ENCODE measurements around the gene CARS1. TPM values are rescaled to one million over a fixed set of nuclear protein-coding genes. Genes with fewer than 3 reads are reported as not detected.

Gene CARS1
- total RNA-seq, 1 donor from 2014 or later, result 26.0 TPM

DNA sequence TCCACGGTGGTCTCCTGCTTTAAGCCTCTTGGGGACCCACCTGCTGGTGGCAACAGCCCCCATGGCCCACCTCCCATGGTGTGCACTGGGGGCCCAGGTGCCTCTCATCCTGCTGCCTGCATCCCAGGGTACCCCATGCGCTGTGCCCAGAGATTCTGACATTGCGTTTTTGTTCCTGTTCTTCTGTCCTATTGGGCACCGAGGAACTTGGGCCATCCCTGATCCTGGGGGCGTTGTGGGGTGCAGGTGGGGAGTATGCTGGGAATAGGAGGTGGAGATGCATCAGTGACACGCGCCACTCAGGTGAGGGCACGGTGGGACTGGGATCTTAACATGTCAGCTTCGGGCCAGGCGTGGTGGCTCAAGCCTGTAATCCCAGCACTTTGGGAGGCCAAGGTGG lies 52.7 kb downstream of the CARS1 start:
- Histone ChIP-seq H3K4me3 (no peak overlapping the region), H3K27me3 (no peaks in the 10 kb centered on the region), H3K36me3 (peaks cover 0 to 55% of the 10 kb centered on the region in 2 donors), H3K27ac (no peak overlapping the region), H3K4me1 (peaks cover 28% of the 10 kb centered on the region), H3K9me3 (no peaks in the 10 kb centered on the region)
- TF ChIP-seq POLR2A (IDR thresholded peaks at IDR 0.05), result no peak
- TF ChIP-seq, protein P1, sequence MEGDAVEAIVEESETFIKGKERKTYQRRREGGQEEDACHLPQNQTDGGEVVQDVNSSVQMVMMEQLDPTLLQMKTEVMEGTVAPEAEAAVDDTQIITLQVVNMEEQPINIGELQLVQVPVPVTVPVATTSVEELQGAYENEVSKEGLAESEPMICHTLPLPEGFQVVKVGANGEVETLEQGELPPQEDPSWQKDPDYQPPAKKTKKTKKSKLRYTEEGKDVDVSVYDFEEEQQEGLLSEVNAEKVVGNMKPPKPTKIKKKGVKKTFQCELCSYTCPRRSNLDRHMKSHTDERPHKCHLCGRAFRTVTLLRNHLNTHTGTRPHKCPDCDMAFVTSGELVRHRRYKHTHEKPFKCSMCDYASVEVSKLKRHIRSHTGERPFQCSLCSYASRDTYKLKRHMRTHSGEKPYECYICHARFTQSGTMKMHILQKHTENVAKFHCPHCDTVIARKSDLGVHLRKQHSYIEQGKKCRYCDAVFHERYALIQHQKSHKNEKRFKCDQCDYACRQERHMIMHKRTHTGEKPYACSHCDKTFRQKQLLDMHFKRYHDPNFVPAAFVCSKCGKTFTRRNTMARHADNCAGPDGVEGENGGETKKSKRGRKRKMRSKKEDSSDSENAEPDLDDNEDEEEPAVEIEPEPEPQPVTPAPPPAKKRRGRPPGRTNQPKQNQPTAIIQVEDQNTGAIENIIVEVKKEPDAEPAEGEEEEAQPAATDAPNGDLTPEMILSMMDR (IDR thresholded peaks at IDR 0.05), result no peak
- TF ChIP-seq POLR2AphosphoS5 (IDR thresholded peaks at IDR 0.05; ENCODE audit: insufficient read depth in 1 of 2, low read depth in 1 of 2), result no peak
- intact Hi-C loops (cut with DNase I), result no loop called here
- DNase-seq (ENCODE audit: extremely low spot score in 2 of 2), result no peak

DNA sequence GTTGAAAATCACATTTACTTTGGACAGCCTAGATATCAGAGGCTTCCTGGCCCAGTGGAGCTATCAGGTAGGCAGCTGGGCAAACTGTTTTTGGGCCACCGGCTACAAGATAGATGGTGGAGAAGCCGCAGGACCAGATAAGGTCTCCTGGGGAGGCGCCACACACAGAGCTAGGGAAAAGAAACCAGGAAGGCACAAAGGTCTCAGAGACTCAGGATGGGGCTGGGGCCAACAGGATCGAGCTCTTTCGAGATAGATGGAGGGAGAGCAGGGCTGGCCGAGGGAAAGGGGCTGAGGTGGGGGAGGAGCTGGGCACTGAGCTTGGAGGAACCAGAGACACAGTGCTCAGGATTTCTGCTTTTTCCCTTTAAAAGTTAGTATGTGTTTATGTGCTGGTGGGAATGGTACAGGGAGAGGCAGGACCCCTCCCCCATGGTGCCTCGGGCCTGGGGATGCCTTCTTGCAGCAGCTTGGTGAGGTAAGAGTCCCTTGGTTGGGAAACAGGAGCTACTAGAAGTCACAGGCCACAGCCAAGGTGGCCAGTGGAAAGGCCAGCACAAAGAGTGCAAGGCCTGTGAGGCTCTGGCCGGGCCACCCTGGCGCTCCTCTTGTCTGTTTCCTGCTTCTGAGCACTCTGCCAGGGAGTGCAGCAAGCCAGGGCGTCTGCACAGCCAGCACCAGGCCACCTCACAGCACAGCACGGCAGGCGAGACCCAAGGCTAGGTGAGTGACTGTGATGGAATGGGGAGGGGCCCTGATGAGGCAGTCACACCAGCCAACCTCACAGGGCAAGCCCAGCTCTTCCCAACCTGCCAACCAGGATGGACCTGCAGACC lies 53.6 kb downstream of the CARS1 start:
- Histone ChIP-seq H3K4me1 (peaks cover 28% of the 10 kb centered on the region), H3K9me3 (no peaks in the 10 kb centered on the region), H3K27ac (no peak overlapping the region), H3K27me3 (no peaks in the 10 kb centered on the region), H3K4me3 (no peak overlapping the region), H3K36me3 (peaks cover 0 to 52% of the 10 kb centered on the region in 2 donors)
- no peak for DNase-seq (ENCODE audit: extremely low spot score in 2 of 2)
- TF ChIP-seq POLR2A (IDR thresholded peaks at IDR 0.05), result no peak
- TF ChIP-seq, protein P1 (IDR thresholded peaks at IDR 0.05), result no peak
- peak in 1 of 2 donors; percentile 31 for TF ChIP-seq POLR2AphosphoS5 (IDR thresholded peaks at IDR 0.05; ENCODE audit: insufficient read depth in 1 of 2, low read depth in 1 of 2)
- intact Hi-C loops (cut with DNase I), result no loop called here

DNA sequence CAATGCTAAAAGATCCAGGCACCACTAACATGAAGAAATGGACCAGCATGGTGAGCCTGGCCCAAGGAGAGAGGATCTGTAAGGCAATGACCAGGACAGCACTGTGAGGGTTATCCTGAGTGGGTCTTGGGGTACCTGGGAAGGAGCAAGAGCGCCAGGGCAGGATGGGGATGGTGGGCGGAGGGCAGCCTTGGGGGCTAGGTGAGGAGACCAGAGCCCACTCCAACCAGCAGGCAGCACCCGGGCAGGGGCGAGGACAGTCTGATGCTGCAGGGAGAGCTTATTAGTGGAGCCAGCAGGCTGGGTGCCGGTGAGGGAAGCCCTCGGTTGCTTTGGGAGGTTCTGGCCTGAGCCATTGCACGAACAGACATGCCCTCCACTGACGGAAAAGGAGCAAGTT lies 54.4 kb downstream of the CARS1 start:
- Histone ChIP-seq H3K36me3 (peaks cover 0 to 49% of the 10 kb centered on the region in 2 donors), H3K27ac (no peak overlapping the region), H3K9me3 (no peaks in the 10 kb centered on the region), H3K4me3 (no peak overlapping the region), H3K27me3 (no peaks in the 10 kb centered on the region), H3K4me1 (peaks cover 28% of the 10 kb centered on the region)
- intact Hi-C loops (cut with DNase I), result no loop called here
- DNase-seq (ENCODE audit: extremely low spot score in 2 of 2), result no peak
- no peak for TF ChIP-seq POLR2A (IDR thresholded peaks at IDR 0.05)
- TF ChIP-seq, protein P1 (IDR thresholded peaks at IDR 0.05), result no peak
- no peak for TF ChIP-seq POLR2AphosphoS5 (IDR thresholded peaks at IDR 0.05; ENCODE audit: insufficient read depth in 1 of 2, low read depth in 1 of 2)

DNA sequence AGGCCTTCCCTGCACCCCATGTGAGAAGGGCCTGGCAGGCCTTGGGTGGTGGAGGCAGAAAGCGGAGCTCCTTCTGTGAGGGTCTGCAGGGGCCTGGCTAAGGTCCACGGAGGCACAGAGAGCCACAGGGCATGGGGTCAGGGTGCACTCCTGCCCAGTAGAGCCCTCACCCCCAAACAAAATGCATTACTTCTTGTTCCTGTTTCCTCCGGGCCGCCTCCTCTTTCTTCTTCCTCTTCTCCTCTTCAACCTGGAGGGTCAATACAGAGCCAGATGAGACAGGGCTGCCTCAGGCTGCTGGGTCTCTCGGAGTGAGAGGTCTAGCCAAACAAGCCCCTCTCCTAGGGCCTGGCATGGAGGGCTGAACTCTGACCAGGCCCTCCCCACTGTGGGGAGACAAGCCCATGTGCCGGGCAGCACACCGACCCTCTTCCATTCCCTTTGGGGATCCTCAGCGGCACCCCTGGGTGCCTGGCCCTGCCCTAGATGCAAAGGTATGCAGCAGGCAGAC lies 54.8 kb downstream of the CARS1 start:
- TF ChIP-seq, protein P1 (IDR thresholded peaks at IDR 0.05), result no peak
- TF ChIP-seq POLR2AphosphoS5 (IDR thresholded peaks at IDR 0.05; ENCODE audit: insufficient read depth in 1 of 2, low read depth in 1 of 2) (no peak), POLR2A (IDR thresholded peaks at IDR 0.05) (no peak)
- H3K36me3 ChIP-seq, result peaks cover 0 to 49% of the 10 kb centered on the region in 2 donors
- H3K27ac ChIP-seq, result no peak overlapping the region
- no peaks in the 10 kb centered on the region for H3K9me3 ChIP-seq
- intact Hi-C loops (cut with DNase I), result no loop called here
- no peak overlapping the region for H3K4me3 ChIP-seq
- no peak for DNase-seq (ENCODE audit: extremely low spot score in 2 of 2)
- H3K27me3 ChIP-seq, result no peaks in the 10 kb centered on the region
- peaks cover 28% of the 10 kb centered on the region for H3K4me1 ChIP-seq

DNA sequence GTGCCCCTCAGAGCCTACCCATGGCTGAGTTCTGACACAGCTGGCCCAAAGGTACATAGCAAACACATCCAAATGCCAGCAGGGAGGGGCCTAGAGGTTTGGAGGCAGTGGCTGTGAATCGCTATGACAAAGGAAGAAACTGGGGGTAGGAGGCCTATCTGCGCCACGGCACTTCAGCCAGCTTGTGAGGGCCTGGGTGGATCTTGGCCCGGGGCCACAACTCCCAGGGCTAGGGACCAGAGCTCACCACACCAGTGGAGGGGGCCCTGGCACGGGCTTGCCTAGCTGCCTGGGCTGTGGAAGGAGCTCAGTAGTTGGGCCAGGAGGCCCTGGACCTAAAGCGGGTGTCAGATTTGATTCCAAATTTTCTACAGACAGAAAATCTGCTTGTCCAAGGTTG lies 55.7 kb downstream of the CARS1 start:
- Histone ChIP-seq H3K27me3 (no peaks in the 10 kb centered on the region), H3K27ac (peak overlapping the region; percentile 5), H3K36me3 (peaks cover 0 to 40% of the 10 kb centered on the region in 2 donors), H3K4me3 (no peak overlapping the region), H3K9me3 (no peaks in the 10 kb centered on the region), H3K4me1 (peaks cover 28% of the 10 kb centered on the region)
- TF ChIP-seq POLR2AphosphoS5 (IDR thresholded peaks at IDR 0.05; ENCODE audit: insufficient read depth in 1 of 2, low read depth in 1 of 2) (no peak), POLR2A (IDR thresholded peaks at IDR 0.05) (no peak)
- TF ChIP-seq, protein P1 (IDR thresholded peaks at IDR 0.05), result no peak
- intact Hi-C loops (cut with DNase I), result no loop called here
- no peak for DNase-seq (ENCODE audit: extremely low spot score in 2 of 2)

Measured in vagina (tissue), 2 donors.